Measurements from ENCODE around the gene PDE8A.

DNA sequence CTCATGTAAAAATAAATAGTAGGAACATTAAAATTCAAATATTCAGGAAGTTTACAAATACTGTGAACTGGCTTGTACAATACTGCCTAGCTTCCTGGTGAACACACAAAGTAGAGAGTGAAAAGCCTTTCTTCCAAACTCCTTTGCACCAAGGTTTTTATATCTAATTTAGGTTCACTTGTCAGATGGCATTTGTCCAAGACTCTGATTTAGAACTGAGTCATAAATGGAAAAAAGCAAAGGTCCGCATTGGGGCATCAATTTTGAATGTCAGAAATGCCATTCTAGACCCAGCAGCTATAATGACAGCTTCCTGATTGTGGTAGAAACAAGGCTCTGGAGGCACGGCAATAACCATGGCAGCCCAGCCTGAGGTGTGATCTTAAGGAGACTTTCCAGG is 160.7 kb downstream of the PDE8A start:
- TF ChIP-seq CTCF (IDR thresholded peaks at IDR 0.05) (no peak), POLR2A (IDR thresholded peaks at IDR 0.05) (no peak)
